Measurements from ENCODE around the gene GOT2. TPM values are rescaled to one million over a fixed set of nuclear protein-coding genes. Genes with fewer than 3 reads are reported as not detected.
A peak's percentile ranks its signal among the peaks of the same experiment; 100 is the strongest.

The GOT2 gene
- total and polyA plus RNA-seq, 2 of the 8 experiments (the other 6 are each of a cell fraction or from before 2014, with no cell fraction given) = 62.9 to 223 TPM

GRCh38 chr16:58679763-58680162, 54.4 kb downstream of the GOT2 start:
- no peak overlapping the region for H3K4me3 ChIP-seq (ENCODE audit: extremely low read depth in 1 of 4, insufficient read depth in 2 of 4, low read depth in 3 of 4, low read length in 4 of 4)
- H2BK15ac ChIP-seq (ENCODE audit: low read length) = no peak overlapping the region
- ChIA-PET POLR2A (ENCODE audit: partially characterized antibody) (interaction anchor here (1.1 to 1.4 kb wide), 2 partner anchors 13 to 76 kb away, joined by 3 read pairs; no protein-coding TSS in a partner anchor), CTCF (ENCODE audit: partially characterized antibody) (interaction anchor here (2.1 kb wide), 1 partner anchor 76 kb away, joined by 6 read pairs; no protein-coding TSS in a partner anchor)
- H2BK5ac ChIP-seq (ENCODE audit: low read depth, low read length) = no peak overlapping the region
- peaks cover 2 to 22% (median 8%) of the 10 kb centered on the region in 4 experiments; a peak in 4 of 8 replicates for H3K36me3 ChIP-seq (ENCODE audit: control insufficient read depth in 2 of 4, insufficient read depth in 4 of 4, low read length in 3 of 4)
- peaks cover 0 to 9% of the 10 kb centered on the region in 2 experiments for H4K20me1 ChIP-seq (replicated peaks in 1 of 2; ENCODE audit: control insufficient read depth in 1 of 2, insufficient read depth in 2 of 2, low read length in 2 of 2)
- H2AFZ ChIP-seq (ENCODE audit: low read length) = no peak overlapping the region
- DNase-seq (ENCODE audit: low read depth in 1 of 2, low spot score in 2 of 2) (no peak), FAIRE-seq (no peak)
- H4K91ac ChIP-seq (replicated peaks; ENCODE audit: insufficient read length, low read length) = no peak overlapping the region
- H3K56ac ChIP-seq (replicated peaks; ENCODE audit: insufficient read length, low read depth, low read length) = no peak overlapping the region
- no peaks in the 10 kb centered on the region for H3K9me3 ChIP-seq (ENCODE audit: insufficient read depth in 2 of 2, low read depth in 1 of 2, low read length in 1 of 2)
- H3K4me1 ChIP-seq (replicated peaks in 1 of 4; ENCODE audit: control insufficient read depth in 3 of 4, insufficient read depth in 4 of 4, low read length in 3 of 4) = peaks cover 0 to 7% (median 2%) of the 10 kb centered on the region in 4 experiments; a peak in 5 of 7 replicates
- H2BK12ac ChIP-seq (ENCODE audit: low read depth, low read length) = no peak overlapping the region
- H3K4me2 ChIP-seq (ENCODE audit: insufficient read depth in 1 of 2, low read depth in 2 of 2, low read length in 2 of 2) = no peak overlapping the region
- no peak overlapping the region for H3K27ac ChIP-seq (ENCODE audit: low read depth, low read length)
- no peaks in the 10 kb centered on the region for H3K27me3 ChIP-seq (replicated peaks in 1 of 4; ENCODE audit: control insufficient read depth in 3 of 4, extremely low read depth in 1 of 4, insufficient read depth in 3 of 4, low read length in 3 of 4)
- peak overlapping the region in 1 of 4 experiments; percentile 9; a peak in 1 of 7 replicates for H3K9ac ChIP-seq (replicated peaks in 1 of 4; ENCODE audit: extremely low read depth in 1 of 4, low read depth in 3 of 4, low read length in 3 of 4)
- no peak overlapping the region for H2BK20ac ChIP-seq (ENCODE audit: low read length)
- H3K23me2 ChIP-seq (ENCODE audit: low read depth, low read length) = peaks cover 8% of the 10 kb centered on the region; the same call in 1 of the 2 replicates
- no peak overlapping the region for H2BK120ac ChIP-seq (replicated peaks; ENCODE audit: low read depth, low read length)
- no peak overlapping the region for H3K4ac ChIP-seq (replicated peaks; ENCODE audit: insufficient read length, low read depth, low read length)
- H3K79me2 ChIP-seq (ENCODE audit: control insufficient read depth in 1 of 2, insufficient read depth in 2 of 2, low read length in 2 of 2) = no peaks in the 10 kb centered on the region; a peak in 1 of 4 replicates
- no peak overlapping the region for H3K14ac ChIP-seq (ENCODE audit: insufficient read length)
- H4K5ac ChIP-seq (ENCODE audit: insufficient read length, low read depth, low read length) = no peak overlapping the region
- WGBS, 2 experiments (ENCODE audit: extremely low coverage in 1 of 2, insufficient coverage in 1 of 2, insufficient read length in 1 of 2, insufficient replicate concordance in 2 of 2, low coverage in 1 of 2, low lambda C conversion rate in 2 of 2, missing lambda C conversion rate in 1 of 2) = 96% methylated on average over 16 of the region's 16 CpGs; no CpG with 5 or more reads in 1 of the 2 experiments
- peaks cover 3% of the 10 kb centered on the region; the same call in 1 of the 2 replicates for H3K79me1 ChIP-seq (ENCODE audit: low read depth, low read length)
- no peak overlapping the region for H3K23ac ChIP-seq (ENCODE audit: insufficient read length)
- H3K18ac ChIP-seq (ENCODE audit: extremely low read depth, low read length) = no peak overlapping the region
- peak overlapping the region; percentile 35; the same call in 1 of the 2 replicates for H4K8ac ChIP-seq (ENCODE audit: extremely low read depth, insufficient read depth, low read length)
- H2AK5ac ChIP-seq (ENCODE audit: low read depth, low read length) = no peak overlapping the region
- TF ChIP-seq TEAD4 (IDR thresholded peaks at IDR 0.05; ENCODE audit: low read depth, low read length) (no peak), CTCF (IDR thresholded peaks at IDR 0.05; ENCODE audit: control extremely low read depth in 1 of 3, insufficient read depth in 1 of 3, low read depth in 1 of 3, low read length in 3 of 3) (no peak), NRF1 (IDR thresholded peaks at IDR 0.05; ENCODE audit: low read depth, low read length) (no peak), YY1 (IDR thresholded peaks at IDR 0.05; ENCODE audit: low read depth, low read length) (no peak), POLR2A (IDR thresholded peaks at IDR 0.05; ENCODE audit: control extremely low read depth in 1 of 2, low read depth in 2 of 2, low read length in 2 of 2) (no peak), RNF2 (IDR thresholded peaks at IDR 0.05; ENCODE audit: borderline replicate concordance, low read depth, low read length, missing control alignments, poor library complexity, severe bottlenecking) (no peak), TCF12 (IDR thresholded peaks at IDR 0.05; ENCODE audit: low read depth, low read length) (no peak), CREB1 (IDR thresholded peaks at IDR 0.05) (no peak), RBBP5 (IDR thresholded peaks at IDR 0.05; ENCODE audit: borderline replicate concordance, low read depth, low read length) (no peak), SP4 (IDR thresholded peaks at IDR 0.05; ENCODE audit: low read length) (no peak)
